Measurements from ENCODE around the gene COQ9.
"Not testable (repeated sequence)": the region's sequence is repeated elsewhere in the genome, so short reads cannot be mapped to it uniquely, and the experiment has no call there.

Gene COQ9

GRCh38 chr16:57486858-57487834 lies 39.9 kb downstream of the COQ9 start:
- Histone ChIP-seq H2AFZ (ENCODE audit: low read depth, low read length) (no peak overlapping the region), H3K4me1 (ENCODE audit: insufficient read depth, low read length) (peaks cover 10% of the 10 kb centered on the region), H3K27me3 (ENCODE audit: insufficient read depth, low read length) (peaks cover 15% of the 10 kb centered on the region), H3K9me3 (ENCODE audit: low read length) (peaks cover 3% of the 10 kb centered on the region), H3K36me3 (ENCODE audit: insufficient read depth, low read length) (no peaks in the 10 kb centered on the region), H3K4me3 (ENCODE audit: low read length) (peak overlapping the region; percentile 39)

GRCh38 chr16:57489229-57489628 lies 42.0 kb downstream of the COQ9 start:
- Histone ChIP-seq H3K27me3 (ENCODE audit: insufficient read depth, low read length) (peaks cover 15% of the 10 kb centered on the region), H3K4me1 (ENCODE audit: insufficient read depth, low read length) (peaks cover 16% of the 10 kb centered on the region), H3K4me3 (ENCODE audit: low read length) (no peak overlapping the region), H3K9me3 (ENCODE audit: low read length) (peaks cover 3% of the 10 kb centered on the region), H2AFZ (ENCODE audit: low read depth, low read length) (no peak overlapping the region), H3K36me3 (ENCODE audit: insufficient read depth, low read length) (no peaks in the 10 kb centered on the region)

- Histone ChIP-seq H2AFZ (ENCODE audit: low read depth, low read length) (no peak overlapping the region), H3K9me3 (ENCODE audit: low read length) (peaks cover 3% of the 10 kb centered on the region), H3K36me3 (ENCODE audit: insufficient read depth, low read length) (no peaks in the 10 kb centered on the region), H3K27me3 (ENCODE audit: insufficient read depth, low read length) (peaks cover 8% of the 10 kb centered on the region), H3K4me3 (ENCODE audit: low read length) (no peak overlapping the region), H3K4me1 (ENCODE audit: insufficient read depth, low read length) (peaks cover 6% of the 10 kb centered on the region)
Measured at GRCh38 chr16:57493767-57494166, 46.5 kb downstream of the COQ9 start.

GRCh38 chr16:57497121-57497520 lies 49.8 kb downstream of the COQ9 start:
- Histone ChIP-seq H3K36me3 (ENCODE audit: insufficient read depth, low read length) (no peaks in the 10 kb centered on the region), H2AFZ (ENCODE audit: low read depth, low read length) (no peak overlapping the region), H3K27me3 (ENCODE audit: insufficient read depth, low read length) (peaks cover 14% of the 10 kb centered on the region), H3K9me3 (ENCODE audit: low read length) (no peaks in the 10 kb centered on the region), H3K4me1 (ENCODE audit: insufficient read depth, low read length) (peaks cover 6% of the 10 kb centered on the region), H3K4me3 (ENCODE audit: low read length) (no peak overlapping the region)

- Histone ChIP-seq H2AFZ (ENCODE audit: low read depth, low read length) (no peak overlapping the region), H3K4me3 (ENCODE audit: low read length) (no peak overlapping the region), H3K4me1 (ENCODE audit: insufficient read depth, low read length) (peaks cover 6% of the 10 kb centered on the region), H3K9me3 (ENCODE audit: low read length) (no peaks in the 10 kb centered on the region), H3K36me3 (ENCODE audit: insufficient read depth, low read length) (no peaks in the 10 kb centered on the region), H3K27me3 (ENCODE audit: insufficient read depth, low read length) (peaks cover 18% of the 10 kb centered on the region)
Measured at GRCh38 chr16:57498031-57498430, 50.8 kb downstream of the COQ9 start.

GRCh38 chr16:57499941-57500340 lies 52.7 kb downstream of the COQ9 start:
- not testable (repeated sequence) for H3K9me3 ChIP-seq (ENCODE audit: low read length); H3K4me1 ChIP-seq (ENCODE audit: insufficient read depth, low read length); H2AFZ ChIP-seq (ENCODE audit: low read depth, low read length); H3K36me3 ChIP-seq (ENCODE audit: insufficient read depth, low read length); H3K4me3 ChIP-seq (ENCODE audit: low read length)
- peaks cover 28% of the 10 kb centered on the region for H3K27me3 ChIP-seq (ENCODE audit: insufficient read depth, low read length)

- Histone ChIP-seq H2AFZ (ENCODE audit: low read depth, low read length) (no peak overlapping the region), H3K4me1 (ENCODE audit: insufficient read depth, low read length) (no peaks in the 10 kb centered on the region), H3K4me3 (ENCODE audit: low read length) (no peak overlapping the region), H3K36me3 (ENCODE audit: insufficient read depth, low read length) (no peaks in the 10 kb centered on the region), H3K27me3 (ENCODE audit: insufficient read depth, low read length) (peaks cover 30% of the 10 kb centered on the region), H3K9me3 (ENCODE audit: low read length) (no peaks in the 10 kb centered on the region)
Measured at GRCh38 chr16:57500578-57501111, 53.4 kb downstream of the COQ9 start.

GRCh38 chr16:57501492-57501891 lies 54.2 kb downstream of the COQ9 start:
- Histone ChIP-seq H3K27me3 (ENCODE audit: insufficient read depth, low read length) (peaks cover 30% of the 10 kb centered on the region), H3K9me3 (ENCODE audit: low read length) (no peaks in the 10 kb centered on the region), H2AFZ (ENCODE audit: low read depth, low read length) (no peak overlapping the region), H3K4me3 (ENCODE audit: low read length) (no peak overlapping the region), H3K4me1 (ENCODE audit: insufficient read depth, low read length) (no peaks in the 10 kb centered on the region), H3K36me3 (ENCODE audit: insufficient read depth, low read length) (no peaks in the 10 kb centered on the region)

GRCh38 chr16:57502048-57502775 lies 54.9 kb downstream of the COQ9 start:
- no peaks in the 10 kb centered on the region for H3K9me3 ChIP-seq (ENCODE audit: low read length)
- no peak overlapping the region for H2AFZ ChIP-seq (ENCODE audit: low read depth, low read length)
- H3K4me3 ChIP-seq (ENCODE audit: low read length): no peak overlapping the region
- no peaks in the 10 kb centered on the region for H3K36me3 ChIP-seq (ENCODE audit: insufficient read depth, low read length)
- peaks cover 3% of the 10 kb centered on the region for H3K4me1 ChIP-seq (ENCODE audit: insufficient read depth, low read length)
- peaks cover 33% of the 10 kb centered on the region for H3K27me3 ChIP-seq (ENCODE audit: insufficient read depth, low read length)

- Histone ChIP-seq H2AFZ (ENCODE audit: low read depth, low read length) (no peak overlapping the region), H3K36me3 (ENCODE audit: insufficient read depth, low read length) (no peaks in the 10 kb centered on the region), H3K27me3 (ENCODE audit: insufficient read depth, low read length) (peaks cover 33% of the 10 kb centered on the region), H3K9me3 (ENCODE audit: low read length) (no peaks in the 10 kb centered on the region), H3K4me1 (ENCODE audit: insufficient read depth, low read length) (peaks cover 3% of the 10 kb centered on the region), H3K4me3 (ENCODE audit: low read length) (no peak overlapping the region)
Measured at GRCh38 chr16:57503366-57503765, 56.1 kb downstream of the COQ9 start.

- Histone ChIP-seq H2AFZ (ENCODE audit: low read depth, low read length) (no peak overlapping the region), H3K27me3 (ENCODE audit: insufficient read depth, low read length) (peaks cover 33% of the 10 kb centered on the region), H3K36me3 (ENCODE audit: insufficient read depth, low read length) (no peaks in the 10 kb centered on the region), H3K9me3 (ENCODE audit: low read length) (no peaks in the 10 kb centered on the region), H3K4me3 (ENCODE audit: low read length) (no peak overlapping the region), H3K4me1 (ENCODE audit: insufficient read depth, low read length) (peaks cover 3% of the 10 kb centered on the region)
Measured at GRCh38 chr16:57504001-57504400, 56.7 kb downstream of the COQ9 start.

- H3K4me3 ChIP-seq (ENCODE audit: low read length): no peak overlapping the region
- peaks cover 30% of the 10 kb centered on the region for H3K27me3 ChIP-seq (ENCODE audit: insufficient read depth, low read length)
- H3K36me3 ChIP-seq (ENCODE audit: insufficient read depth, low read length): no peaks in the 10 kb centered on the region
- H3K4me1 ChIP-seq (ENCODE audit: insufficient read depth, low read length): peaks cover 3% of the 10 kb centered on the region
- no peak overlapping the region for H2AFZ ChIP-seq (ENCODE audit: low read depth, low read length)
- H3K9me3 ChIP-seq (ENCODE audit: low read length): no peaks in the 10 kb centered on the region
Measured at GRCh38 chr16:57504491-57504890, 57.2 kb downstream of the COQ9 start.

- Histone ChIP-seq H3K4me1 (ENCODE audit: insufficient read depth, low read length) (peaks cover 3% of the 10 kb centered on the region), H3K9me3 (ENCODE audit: low read length) (no peaks in the 10 kb centered on the region), H3K4me3 (ENCODE audit: low read length) (no peak overlapping the region), H3K27me3 (ENCODE audit: insufficient read depth, low read length) (peaks cover 30% of the 10 kb centered on the region), H2AFZ (ENCODE audit: low read depth, low read length) (no peak overlapping the region), H3K36me3 (ENCODE audit: insufficient read depth, low read length) (no peaks in the 10 kb centered on the region)
Measured at GRCh38 chr16:57505169-57505568, 57.9 kb downstream of the COQ9 start.

Measured in neuron (in vitro differentiated cells).